HFFc6 (cell line): ENCODE data around the gene PPP2R2B. TPM values are rescaled to one million over a fixed set of nuclear protein-coding genes. Genes with fewer than 3 reads are reported as not detected.
"Not testable (repeated sequence)": the region's sequence is repeated elsewhere in the genome, so short reads cannot be mapped to it uniquely, and the experiment has no call there.

Experiments
- DNase-seq: peaks from one replicate; pipeline ENCODE4 v3.0.0-alpha.2; 2018
- H3K27ac Mint-ChIP-seq: 2 replicates; pipeline ENCODE4 v1.8.0; 2020; ENCODE audit warnings: mild to moderate bottlenecking, mixed read lengths
- H3K27me3 Mint-ChIP-seq: 2 replicates; pipeline ENCODE4 v1.8.0; 2021; ENCODE audit warnings: mild to moderate bottlenecking, moderate library complexity, mixed read lengths; ENCODE audit not compliant: insufficient read depth
- H3K36me3 Mint-ChIP-seq: 2 replicates; pipeline ENCODE4 v1.8.0; 2021; ENCODE audit warnings: low read depth, mixed read lengths
- H3K4me1 Mint-ChIP-seq: 2 replicates; pipeline ENCODE4 v1.8.0; 2020; ENCODE audit warnings: low read depth, mixed read lengths
- H3K4me3 Mint-ChIP-seq: 2 replicates; pipeline ENCODE4 v1.8.0; 2020; ENCODE audit warnings: mild to moderate bottlenecking, moderate library complexity, mixed read lengths
- H3K9me3 Mint-ChIP-seq: 2 replicates; pipeline ENCODE4 v1.8.0; 2020; ENCODE audit warnings: mild to moderate bottlenecking, mixed read lengths
- CTCF ChIP-seq: fragments of 200-600 bp; sonication (generic); IDR thresholded peaks from 2 replicates; pipeline ENCODE4 v1.5.0; 2021; ENCODE audit warnings: antibody characterized with exemption, mild to moderate bottlenecking
- total RNA-seq, 6 experiments: library from RNA; stranded (reverse); fragmentation: NEBNext Ultra II Directional; extraction: Animal tissue kit (Norgen Biotek cat#: 25700); gene quantifications; 2 replicates in 1 of 6; 3 replicates in 5 of 6; pipeline ENCODE4 v1.2.3, GENCODE V29; 2021

The PPP2R2B gene
- total RNA-seq, 6 experiments from 2014 or later: not detected

- Mint-ChIP-seq H3K4me3 (no peak overlapping the region), H3K27ac (no peak overlapping the region), H3K36me3 (no peaks in the 10 kb centered on the region), H3K4me1 (no peaks in the 10 kb centered on the region), H3K27me3 (no peaks in the 10 kb centered on the region), H3K9me3 (peaks cover 33% of the 10 kb centered on the region)
- DNase-seq: no peak
- peak; percentile 67 for TF ChIP-seq CTCF
Measured at GRCh38 chr5:146622391-146622790, 256.2 kb downstream of the PPP2R2B start.

GRCh38 chr5:146620669-146621051 is 257.9 kb downstream of the PPP2R2B start:
- H3K27ac Mint-ChIP-seq: no peak overlapping the region
- H3K4me3 Mint-ChIP-seq: no peak overlapping the region
- 0 out of 2 replicates have a peak, but pooled peaks cover 1% of the 10 kb centered on the region for H3K27me3 Mint-ChIP-seq
- H3K36me3 Mint-ChIP-seq: no peaks in the 10 kb centered on the region
- H3K4me1 Mint-ChIP-seq: no peaks in the 10 kb centered on the region
- TF ChIP-seq CTCF: no peak
- no peak for DNase-seq
- peaks cover 37% of the 10 kb centered on the region for H3K9me3 Mint-ChIP-seq

GRCh38 chr5:146620031-146620668 is 258.4 kb downstream of the PPP2R2B start:
- no peak for DNase-seq
- TF ChIP-seq CTCF: no peak
- H3K4me3 Mint-ChIP-seq: no peak overlapping the region
- H3K36me3 Mint-ChIP-seq: no peaks in the 10 kb centered on the region
- 0 out of 2 replicates have a peak, but pooled peaks cover 1% of the 10 kb centered on the region for H3K27me3 Mint-ChIP-seq
- peaks cover 35% of the 10 kb centered on the region for H3K9me3 Mint-ChIP-seq
- no peak overlapping the region for H3K27ac Mint-ChIP-seq
- no peaks in the 10 kb centered on the region for H3K4me1 Mint-ChIP-seq

- Mint-ChIP-seq H3K27me3 (0 out of 2 replicates have a peak, but pooled peaks cover 1% of the 10 kb centered on the region), H3K4me1 (no peaks in the 10 kb centered on the region), H3K4me3 (no peak overlapping the region), H3K27ac (no peak overlapping the region), H3K36me3 (no peaks in the 10 kb centered on the region), H3K9me3 (peaks cover 24% of the 10 kb centered on the region)
- no peak for TF ChIP-seq CTCF
- DNase-seq: no peak
Measured at GRCh38 chr5:146618434-146618833, 260.1 kb downstream of the PPP2R2B start.

- H3K4me1 Mint-ChIP-seq, DNase-seq, H3K4me3 Mint-ChIP-seq, H3K36me3 Mint-ChIP-seq, H3K27me3 Mint-ChIP-seq, H3K27ac Mint-ChIP-seq: not testable (repeated sequence)
- H3K9me3 Mint-ChIP-seq: peaks cover 18% of the 10 kb centered on the region
Measured at GRCh38 chr5:146609731-146610130, 268.8 kb downstream of the PPP2R2B start.

- Mint-ChIP-seq H3K4me1 (no peaks in the 10 kb centered on the region), H3K4me3 (no peak overlapping the region), H3K27ac (no peak overlapping the region), H3K36me3 (peaks cover 4% of the 10 kb centered on the region; the same call in 1 of the 2 replicates), H3K9me3 (peaks cover 18% of the 10 kb centered on the region), H3K27me3 (no peaks in the 10 kb centered on the region)
- TF ChIP-seq CTCF: no peak
- DNase-seq: no peak
Measured at GRCh38 chr5:146607659-146608332, 270.8 kb downstream of the PPP2R2B start.
